ENCODE measurements around the gene PTPRN2. TPM values are rescaled to one million over a fixed set of nuclear protein-coding genes. Genes with fewer than 3 reads are reported as not detected.
"Not testable (repeated sequence)": the region's sequence is repeated elsewhere in the genome, so short reads cannot be mapped to it uniquely, and the experiment has no call there.

PTPRN2 gene
- 1 to 10 TPM; 4.7 to 4.8 TPM for total RNA-seq

GRCh38 chr7:158587162-158588084 lies at the start of gene PTPRN2:
Gene PTPRN2, minus strand, starts transcription at chr7:158587823.
- Mint-ChIP-seq H3K4me1 (peaks cover 3% of the 10 kb centered on the region), H3K27ac (no peak within 1 kb of the TSS), H3K36me3 (ENCODE audit: low read depth) (peaks cover 5% of the 10 kb centered on the region), H3K9me3 (peaks cover under 1% of the 10 kb centered on the region), H3K27me3 (peaks cover 29% of the 10 kb centered on the region), H3K4me3 (no peak within 1 kb of the TSS)
- peak; percentile 62 for DNase-seq
- ChIA-PET CTCF (no interaction called here), POLR2A (no interaction called here)

GRCh38 chr7:158633055-158633956 lies 45.7 kb upstream of the PTPRN2 start:
- ChIA-PET CTCF (interaction anchor here (0.9 to 1.0 kb wide), 2 partner anchors 14 kb away, joined by 3 read pairs; no protein-coding TSS in a partner anchor), POLR2A (no interaction called here)
- peaks cover 65% of the 10 kb centered on the region for H3K36me3 Mint-ChIP-seq (ENCODE audit: low read depth)
- H3K4me1 Mint-ChIP-seq: no peaks in the 10 kb centered on the region
- H3K4me3 Mint-ChIP-seq: no peak overlapping the region
- DNase-seq: no peak
- no peak overlapping the region for H3K27ac Mint-ChIP-seq
- H3K9me3 Mint-ChIP-seq: no peaks in the 10 kb centered on the region
- no peaks in the 10 kb centered on the region for H3K27me3 Mint-ChIP-seq

- CTCF ChIA-PET: no interaction called here
- DNase-seq: no peak
- H3K4me3 Mint-ChIP-seq: no peak overlapping the region
- H3K27me3 Mint-ChIP-seq: no peaks in the 10 kb centered on the region
- no peaks in the 10 kb centered on the region for H3K9me3 Mint-ChIP-seq
- no peak overlapping the region for H3K27ac Mint-ChIP-seq
- peaks cover 63% of the 10 kb centered on the region for H3K36me3 Mint-ChIP-seq (ENCODE audit: low read depth)
- H3K4me1 Mint-ChIP-seq: no peaks in the 10 kb centered on the region
- POLR2A ChIA-PET: interaction anchor here (0.9 kb wide), 1 partner anchor 18 kb away, joined by 3 read pairs; no protein-coding TSS in a partner anchor
Measured at GRCh38 chr7:158631574-158632195, 44.1 kb upstream of the PTPRN2 start.

GRCh38 chr7:158626289-158626688 lies 38.7 kb upstream of the PTPRN2 start:
- POLR2A ChIA-PET: not testable (repeated sequence)
- peaks cover 71% of the 10 kb centered on the region for H3K36me3 Mint-ChIP-seq (ENCODE audit: low read depth)

GRCh38 chr7:158623241-158623640 lies 35.6 kb upstream of the PTPRN2 start:
- ChIA-PET CTCF (no interaction called here), POLR2A (no interaction called here)
- no peak for DNase-seq
- Mint-ChIP-seq H3K9me3 (no peaks in the 10 kb centered on the region), H3K36me3 (ENCODE audit: low read depth) (peaks cover 56% of the 10 kb centered on the region), H3K4me3 (no peak overlapping the region), H3K27me3 (no peaks in the 10 kb centered on the region), H3K4me1 (peaks cover 2% of the 10 kb centered on the region), H3K27ac (no peak overlapping the region)

More at GRCh38 chr7:158626289-158626688, 38.7 kb upstream of the PTPRN2 start:
- H3K4me1 Mint-ChIP-seq, CTCF ChIA-PET, H3K27ac Mint-ChIP-seq, H3K9me3 Mint-ChIP-seq, H3K4me3 Mint-ChIP-seq, DNase-seq, H3K27me3 Mint-ChIP-seq: not testable (repeated sequence)

GRCh38 chr7:158620839-158621441 lies 33.3 kb upstream of the PTPRN2 start:
- Mint-ChIP-seq H3K9me3 (no peaks in the 10 kb centered on the region), H3K36me3 (ENCODE audit: low read depth) (peaks cover 48% of the 10 kb centered on the region), H3K4me1 (peaks cover 5% of the 10 kb centered on the region), H3K27ac (no peak overlapping the region), H3K4me3 (no peak overlapping the region), H3K27me3 (no peaks in the 10 kb centered on the region)
- CTCF ChIA-PET: no interaction called here
- DNase-seq: no peak
- POLR2A ChIA-PET: no interaction called here

GRCh38 chr7:158620418-158620817 lies 32.8 kb upstream of the PTPRN2 start:
- no peak for DNase-seq
- Mint-ChIP-seq H3K36me3 (ENCODE audit: low read depth) (peaks cover 45% of the 10 kb centered on the region), H3K4me1 (peaks cover 5% of the 10 kb centered on the region), H3K9me3 (no peaks in the 10 kb centered on the region), H3K27me3 (no peaks in the 10 kb centered on the region), H3K4me3 (no peak overlapping the region), H3K27ac (no peak overlapping the region)
- ChIA-PET POLR2A (no interaction called here), CTCF (interaction anchor here (0.6 to 1.3 kb wide), 2 partner anchors 39 to 356 kb away, joined by 5 to 7 read pairs; no protein-coding TSS in a partner anchor)

- no peak overlapping the region for H3K4me3 Mint-ChIP-seq
- H3K36me3 Mint-ChIP-seq (ENCODE audit: low read depth): peaks cover 35% of the 10 kb centered on the region
- H3K4me1 Mint-ChIP-seq: peaks cover 5% of the 10 kb centered on the region
- no peaks in the 10 kb centered on the region for H3K9me3 Mint-ChIP-seq
- DNase-seq: no peak
- H3K27ac Mint-ChIP-seq: no peak overlapping the region
- CTCF ChIA-PET: no interaction called here
- no peaks in the 10 kb centered on the region for H3K27me3 Mint-ChIP-seq
- POLR2A ChIA-PET: no interaction called here
Measured at GRCh38 chr7:158618745-158619140, 31.1 kb upstream of the PTPRN2 start.

- ChIA-PET POLR2A (no interaction called here), CTCF (no interaction called here)
- H3K4me3 Mint-ChIP-seq: no peak overlapping the region
- no peak overlapping the region for H3K27ac Mint-ChIP-seq
- peaks cover 35% of the 10 kb centered on the region for H3K36me3 Mint-ChIP-seq (ENCODE audit: low read depth)
- H3K9me3 Mint-ChIP-seq: no peaks in the 10 kb centered on the region
- H3K27me3 Mint-ChIP-seq: no peaks in the 10 kb centered on the region
- peaks cover 9% of the 10 kb centered on the region for H3K4me1 Mint-ChIP-seq
- no peak for DNase-seq
Measured at GRCh38 chr7:158617737-158618128, 30.1 kb upstream of the PTPRN2 start.

GRCh38 chr7:158616050-158616449 lies 28.4 kb upstream of the PTPRN2 start:
- no peak overlapping the region for H3K27ac Mint-ChIP-seq
- no peak overlapping the region for H3K4me3 Mint-ChIP-seq
- no peaks in the 10 kb centered on the region for H3K27me3 Mint-ChIP-seq
- no peak for DNase-seq
- POLR2A ChIA-PET: no interaction called here
- H3K9me3 Mint-ChIP-seq: no peaks in the 10 kb centered on the region
- H3K4me1 Mint-ChIP-seq: peaks cover 12% of the 10 kb centered on the region
- CTCF ChIA-PET: no interaction called here
- peaks cover 30% of the 10 kb centered on the region for H3K36me3 Mint-ChIP-seq (ENCODE audit: low read depth)

GRCh38 chr7:158614700-158615099 lies 27.1 kb upstream of the PTPRN2 start:
- no peaks in the 10 kb centered on the region for H3K9me3 Mint-ChIP-seq
- no peak overlapping the region for H3K4me3 Mint-ChIP-seq
- POLR2A ChIA-PET: no interaction called here
- DNase-seq: no peak
- CTCF ChIA-PET: interaction anchor here (0.9 kb wide), 1 partner anchor 363 kb away, joined by 3 read pairs; no protein-coding TSS in a partner anchor
- no peak overlapping the region for H3K27ac Mint-ChIP-seq
- H3K4me1 Mint-ChIP-seq: peaks cover 12% of the 10 kb centered on the region
- peaks cover 28% of the 10 kb centered on the region for H3K36me3 Mint-ChIP-seq (ENCODE audit: low read depth)
- no peaks in the 10 kb centered on the region for H3K27me3 Mint-ChIP-seq

- H3K36me3 Mint-ChIP-seq (ENCODE audit: low read depth): peaks cover 26% of the 10 kb centered on the region
- no peak overlapping the region for H3K4me3 Mint-ChIP-seq
- H3K27ac Mint-ChIP-seq: no peak overlapping the region
- H3K9me3 Mint-ChIP-seq: no peaks in the 10 kb centered on the region
- ChIA-PET CTCF (interaction anchor here (0.6 to 1.0 kb wide), 3 partner anchors 43 to 990 kb away, joined by 3 to 5 read pairs (median 3); no protein-coding TSS in a partner anchor), POLR2A (interaction anchor here (1.1 kb wide), 1 partner anchor 18 kb away, joined by 3 read pairs; no protein-coding TSS in a partner anchor)
- DNase-seq: no peak
- H3K4me1 Mint-ChIP-seq: peaks cover 10% of the 10 kb centered on the region
- H3K27me3 Mint-ChIP-seq: no peaks in the 10 kb centered on the region
Measured at GRCh38 chr7:158613481-158613880, 25.9 kb upstream of the PTPRN2 start.
